Hypothalamus (tissue), 51 donors: ENCODE data around the gene OR6C76.

Experiments used
- DNase-seq, 51 donors: peaks; one replicate each; lab custom pipeline; 2025; lab: John Stamatoyannopoulos, UW

OR6C76 gene

DNA sequence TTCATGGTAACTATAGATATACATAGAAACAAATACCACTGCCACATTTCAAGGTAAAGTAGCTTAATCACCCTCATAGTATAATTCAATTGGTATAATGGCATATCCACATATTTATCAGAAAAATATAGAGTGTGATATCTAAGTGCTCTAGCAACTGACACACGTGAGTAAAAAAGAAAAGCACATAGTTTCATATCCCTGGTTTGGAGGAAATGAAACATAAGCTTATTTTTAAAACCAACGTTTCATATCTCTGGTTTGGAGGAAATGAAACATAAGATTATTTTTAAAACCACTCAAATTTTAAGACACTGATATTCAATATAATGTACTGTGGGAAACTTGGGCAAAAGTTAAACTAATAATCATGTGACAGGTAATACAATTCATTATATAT, 41.8 kb downstream of the OR6C76 start:
- no peak for DNase-seq

- no peak for DNase-seq
These were observed 43.2 kb downstream of the OR6C76 start for GRCh38 chr12:55469291-55469690.

DNA sequence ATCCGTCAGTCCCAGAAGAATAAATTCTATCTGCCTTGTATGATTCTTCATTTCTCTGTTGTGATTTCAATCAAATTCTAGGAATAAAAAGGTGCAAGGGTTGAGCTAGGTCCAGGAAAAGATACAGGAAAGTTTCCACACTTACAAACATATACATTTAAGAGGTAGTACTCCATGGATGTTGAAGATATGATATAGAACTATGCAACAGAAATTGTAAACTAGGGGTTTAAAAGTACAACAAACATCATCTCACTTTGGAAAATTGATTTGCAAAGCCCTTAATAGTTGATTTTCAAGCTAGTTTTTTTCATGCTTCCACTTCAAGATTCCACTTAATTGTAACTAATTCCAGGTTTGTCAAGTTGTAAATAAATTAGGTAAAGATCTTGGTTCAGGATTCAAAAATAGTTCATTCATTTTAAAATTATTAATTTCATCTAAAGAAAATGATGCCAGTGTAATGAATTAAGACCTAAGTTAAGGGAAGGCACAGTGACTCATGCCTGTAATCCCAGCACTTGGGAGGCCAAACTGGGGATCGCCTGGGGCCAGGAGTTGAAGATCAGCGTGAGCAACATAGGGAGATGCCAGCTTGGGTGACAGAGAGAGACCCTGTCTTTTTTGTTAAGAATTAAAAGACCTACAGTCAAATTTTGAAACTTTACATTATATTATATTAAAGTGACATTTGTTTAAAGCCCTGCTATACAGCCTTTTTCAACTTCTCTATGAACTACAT, 44.2 kb downstream of the OR6C76 start, which contains the start of gene OR6C70:
Gene OR6C70, minus strand, starts transcription at position 51 of the 742 bp plus-strand sequence. Its CDS starts 0 bp downstream, at position 51.
- no peak for DNase-seq

DNA sequence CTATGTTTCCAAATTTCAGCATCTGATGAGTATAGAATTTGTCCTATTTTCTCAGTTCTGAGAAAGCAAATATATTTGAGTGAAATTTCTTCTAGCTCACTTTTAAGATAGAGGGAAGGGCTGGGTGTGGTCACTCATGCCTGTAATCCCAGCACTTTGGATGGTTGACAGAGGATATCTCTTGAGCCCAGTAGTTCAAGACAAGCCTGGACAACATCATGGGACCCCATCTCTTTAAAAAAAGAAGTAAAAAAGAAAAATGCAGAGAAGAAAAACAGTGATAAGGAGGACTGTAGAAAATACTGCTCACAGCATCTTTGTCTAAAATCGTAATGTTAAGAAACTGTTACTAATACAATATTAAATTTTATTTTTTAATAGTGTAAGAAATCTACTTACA, 46.2 kb downstream of the OR6C76 start:
- DNase-seq: no peak
